NCI-H2081 treated with DMSO at 0.1 percent for 48 hours (cell line): ENCODE results near the gene SF3B3.

Experiments used
- DNase-seq: peaks from one replicate; lab custom pipeline; 2025; lab: John Stamatoyannopoulos, UW

The SF3B3 gene

GRCh38 chr16:70523743-70524398 is at the start of gene SF3B3:
Gene SF3B3, plus strand, starts transcription at chr16:70523816. Its CDS starts 2,841 bp downstream, at chr16:70526657.
- DNase-seq, result no peak

DNA sequence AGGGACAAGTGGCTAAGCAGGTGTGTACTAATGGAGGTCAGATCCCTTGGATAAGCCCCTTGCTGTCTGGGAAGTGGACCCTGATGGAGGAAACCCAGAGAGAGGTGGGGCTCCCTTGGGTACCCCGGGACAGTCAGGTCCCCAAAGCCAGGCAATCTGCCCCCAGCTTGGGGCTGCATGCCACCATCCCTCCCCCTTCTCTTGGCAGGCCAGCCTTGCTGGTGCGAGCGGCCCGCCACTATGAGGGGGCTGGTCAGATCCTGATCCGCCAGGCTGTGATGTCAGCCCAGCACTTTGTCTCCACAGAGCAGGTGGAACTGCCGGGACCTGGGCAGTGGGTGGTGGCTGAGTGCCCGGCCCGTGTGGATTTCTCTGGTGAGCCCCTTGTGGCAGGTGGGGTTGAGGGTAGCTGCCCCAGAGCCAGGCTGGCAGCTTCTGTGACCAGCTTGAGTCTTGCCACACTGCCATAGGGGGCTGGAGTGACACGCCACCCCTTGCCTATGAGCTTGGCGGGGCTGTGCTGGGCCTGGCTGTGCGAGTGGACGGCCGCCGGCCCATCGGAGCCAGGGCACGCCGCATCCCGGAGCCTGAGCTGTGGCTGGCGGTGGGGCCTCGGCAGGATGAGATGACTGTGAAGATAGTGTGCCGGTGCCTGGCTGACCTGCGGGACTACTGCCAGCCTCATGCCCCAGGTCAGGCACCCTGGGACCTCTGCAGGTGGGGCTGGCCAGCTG is 49.1 kb upstream of the SF3B3 start:
- DNase-seq, result no peak

DNA sequence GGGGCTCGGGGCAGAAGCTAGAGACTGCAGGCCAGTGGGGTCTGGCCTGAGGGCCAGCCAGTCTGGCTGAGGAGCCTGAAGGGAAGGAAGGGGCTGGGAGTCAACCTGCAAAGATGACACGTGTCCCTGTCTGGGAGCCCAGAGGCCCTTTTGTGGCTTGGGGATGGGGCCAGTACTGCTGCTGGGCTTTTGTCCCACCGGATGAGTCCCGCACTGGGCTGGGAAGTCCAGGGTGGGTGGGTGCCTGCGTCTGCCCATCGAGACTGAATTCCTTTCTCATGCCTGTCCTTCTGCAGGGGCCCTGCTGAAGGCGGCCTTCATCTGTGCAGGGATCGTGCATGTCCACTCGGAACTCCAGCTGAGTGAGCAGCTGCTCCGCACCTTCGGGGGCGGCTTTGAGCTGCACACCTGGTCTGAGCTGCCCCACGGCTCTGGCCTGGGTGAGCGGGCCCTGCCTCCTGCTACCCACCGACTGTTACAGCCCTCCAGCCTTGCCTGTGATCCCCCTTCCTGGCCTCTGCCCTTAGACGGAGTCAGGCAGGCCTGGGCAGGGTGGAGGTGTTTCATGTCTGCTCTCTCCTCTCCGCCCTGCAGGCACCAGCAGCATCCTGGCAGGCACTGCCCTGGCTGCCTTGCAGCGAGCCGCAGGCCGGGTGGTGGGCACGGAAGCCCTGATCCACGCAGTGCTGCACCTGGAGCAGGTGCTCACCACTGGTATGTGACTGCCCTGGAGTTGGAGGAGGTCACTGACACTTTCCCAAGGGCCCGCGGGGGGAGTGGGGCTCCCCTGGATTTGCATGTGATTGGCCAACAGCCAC is 48.4 kb upstream of the SF3B3 start:
- no peak for DNase-seq

GRCh38 chr16:70476272-70477020 is 47.2 kb upstream of the SF3B3 start:
- DNase-seq, result no peak

- DNase-seq, result no peak
These were observed 45.4 kb upstream of the SF3B3 start for GRCh38 chr16:70478169-70478568.

DNA sequence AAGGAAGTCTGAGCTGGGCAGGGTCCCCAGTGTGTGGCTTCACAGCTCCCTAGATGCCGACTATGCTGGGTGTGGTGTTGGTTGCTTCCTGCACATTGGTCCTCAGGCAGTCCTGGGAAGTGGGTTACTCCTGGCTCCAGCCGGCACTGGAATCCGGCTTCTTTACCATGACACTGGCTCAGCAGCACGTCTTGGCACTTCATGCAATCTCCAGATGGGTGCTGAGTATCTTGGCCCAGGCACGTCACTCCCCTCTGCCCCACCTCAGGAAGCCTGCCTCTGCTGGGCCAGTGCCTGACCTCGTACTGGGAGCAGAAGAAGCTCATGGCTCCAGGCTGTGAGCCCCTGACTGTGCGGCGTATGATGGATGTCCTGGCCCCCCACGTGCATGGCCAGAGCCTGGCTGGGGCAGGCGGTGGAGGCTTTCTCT is 44.7 kb upstream of the SF3B3 start:
- DNase-seq, result no peak

- DNase-seq, result no peak
These were observed 43.2 kb upstream of the SF3B3 start for GRCh38 chr16:70480127-70481105.

DNA sequence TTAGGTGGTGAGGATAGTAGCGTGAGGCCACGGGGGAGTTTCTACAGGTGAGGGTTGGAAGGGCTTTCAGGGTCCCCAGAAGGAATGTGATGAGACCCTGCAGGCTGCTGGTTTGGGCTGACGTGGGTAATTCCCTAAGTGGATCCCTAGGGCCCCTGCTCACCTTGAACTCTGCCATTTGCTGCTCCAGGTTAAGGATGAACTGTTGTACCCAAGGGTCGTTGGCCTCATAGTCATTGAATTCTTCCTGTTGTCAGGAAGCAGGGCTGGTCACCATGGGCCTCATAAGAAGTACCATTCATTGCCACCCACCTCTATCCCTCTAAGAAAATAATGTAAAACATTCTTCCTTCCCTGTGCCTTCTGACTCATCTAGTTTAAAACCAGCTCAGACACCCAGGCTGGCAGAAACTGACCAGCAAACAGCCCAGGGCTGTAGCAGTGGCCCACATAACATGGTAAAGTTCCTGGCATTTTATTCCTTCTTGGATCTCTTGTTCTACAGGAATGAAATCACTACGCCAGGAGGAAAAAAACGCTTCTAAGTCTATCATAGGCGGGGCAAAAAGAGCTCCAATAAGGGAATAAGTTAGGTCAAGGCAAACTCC is 41.6 kb upstream of the SF3B3 start:
- DNase-seq, result no peak

DNA sequence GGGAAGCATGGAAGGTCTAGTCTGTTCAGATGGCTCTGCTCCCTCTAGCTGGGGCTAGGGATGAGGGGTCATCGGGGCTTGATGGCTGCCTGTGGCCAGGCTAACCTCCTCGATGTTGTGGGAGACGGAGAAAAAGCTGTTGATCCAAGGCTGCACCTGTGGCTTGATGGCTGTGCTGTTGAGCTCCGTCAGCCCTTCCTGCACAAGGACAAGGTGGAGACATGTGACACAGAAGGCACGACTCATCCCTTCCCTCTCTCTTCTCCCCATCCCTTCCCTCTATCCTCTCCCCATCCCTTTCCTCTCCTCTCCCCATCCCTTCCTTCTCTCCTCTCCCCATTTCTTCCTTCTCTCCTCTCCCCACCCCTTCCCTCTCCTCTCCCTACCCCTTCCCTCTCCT is 41.0 kb upstream of the SF3B3 start:
- DNase-seq, result no peak

GRCh38 chr16:70483426-70483825 is 40.2 kb upstream of the SF3B3 start:
- DNase-seq, result no peak

DNA sequence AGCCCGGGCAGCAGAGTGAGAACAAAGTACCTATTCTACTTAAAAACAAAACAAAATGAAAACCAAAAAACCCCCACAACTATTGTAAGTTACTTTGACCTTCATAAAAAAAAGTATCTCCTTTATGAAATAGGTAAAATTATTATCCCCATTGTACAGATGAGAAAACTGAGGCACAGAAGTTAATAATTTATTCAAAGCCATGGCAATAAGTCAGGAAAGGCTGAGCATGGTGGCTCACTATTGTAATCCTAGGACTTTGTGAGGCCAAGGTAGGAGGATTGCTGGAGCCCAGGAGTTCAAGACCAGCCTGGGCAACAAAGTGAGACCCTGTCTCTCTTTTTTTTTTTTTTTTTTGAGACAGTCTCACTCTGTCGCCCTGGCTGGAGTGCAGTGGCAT is 38.7 kb upstream of the SF3B3 start:
- no peak for DNase-seq

DNA sequence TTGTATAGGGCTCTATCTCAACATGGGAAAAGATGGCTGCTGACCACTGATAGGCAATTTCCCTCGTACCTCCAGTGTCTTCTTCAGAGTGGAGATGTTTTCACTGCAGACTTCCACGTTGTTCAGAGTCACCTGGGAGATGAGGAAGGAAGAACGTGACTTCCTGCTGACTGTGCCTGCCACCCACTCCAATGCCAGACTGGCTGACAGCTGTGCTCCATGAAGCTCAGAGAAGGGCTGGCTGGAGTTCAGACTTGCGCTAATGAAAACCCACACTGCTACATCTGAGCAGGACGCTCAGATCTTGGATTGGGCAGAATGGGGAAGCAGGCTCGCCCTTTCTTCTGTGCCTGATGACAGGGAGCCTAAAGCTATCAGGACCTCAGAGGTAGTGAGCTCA is 33.4 kb upstream of the SF3B3 start:
- DNase-seq, result no peak

DNA sequence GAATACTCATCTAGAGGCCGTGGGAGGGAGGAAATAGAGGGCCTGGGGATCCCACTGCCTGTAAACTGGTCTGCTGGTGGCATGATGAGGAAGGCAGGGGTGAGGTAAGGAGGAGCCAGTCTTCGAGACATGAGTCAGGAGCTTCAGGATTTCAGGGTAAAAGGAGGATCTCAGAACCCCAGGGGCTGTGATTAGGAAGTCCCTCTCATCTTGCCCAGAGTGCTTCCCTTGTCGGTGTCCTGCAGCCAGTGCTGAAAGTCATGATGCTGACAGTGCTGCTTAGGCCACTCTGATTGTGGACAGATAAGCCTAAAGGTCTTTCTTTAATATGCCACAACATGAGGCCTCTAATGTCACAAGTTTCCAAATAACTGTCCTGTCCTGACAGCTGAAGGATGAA is 29.8 kb upstream of the SF3B3 start:
- no peak for DNase-seq

DNA sequence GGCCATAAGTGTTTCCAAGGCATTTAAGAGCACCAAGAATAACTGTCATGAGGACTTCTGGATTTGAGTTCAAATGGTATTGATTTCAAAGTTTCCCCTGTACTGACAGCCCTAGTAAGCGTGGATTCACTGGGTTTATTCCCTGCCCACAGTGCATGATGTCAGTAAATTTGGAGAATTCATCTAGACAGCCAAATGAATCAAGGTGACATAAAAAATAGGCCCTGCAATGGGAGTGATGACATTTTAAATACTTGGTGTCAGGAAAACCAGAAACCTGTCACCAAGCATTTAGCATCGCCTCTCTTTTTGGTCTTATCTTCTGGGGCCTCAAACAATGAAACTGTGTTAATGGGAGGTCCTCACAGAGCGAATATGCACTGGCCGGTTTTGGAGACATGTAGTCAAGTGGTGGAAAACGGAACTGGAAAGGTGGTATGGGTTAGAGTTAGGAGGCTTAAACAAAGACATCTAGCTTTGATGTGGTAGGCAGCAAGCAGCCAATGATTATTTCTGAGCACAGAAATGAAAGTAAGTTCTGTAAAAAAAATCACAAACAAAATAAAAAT is 29.3 kb upstream of the SF3B3 start:
- no peak for DNase-seq

GRCh38 chr16:70494777-70495176 is 28.8 kb upstream of the SF3B3 start:
- DNase-seq, result no peak

GRCh38 chr16:70495425-70496182 is 28.0 kb upstream of the SF3B3 start:
- no peak for DNase-seq

- no peak for DNase-seq
These were observed 27.1 kb upstream of the SF3B3 start for GRCh38 chr16:70496513-70496912.

GRCh38 chr16:70508752-70509151 is 14.9 kb upstream of the SF3B3 start:
- no peak for DNase-seq

DNA sequence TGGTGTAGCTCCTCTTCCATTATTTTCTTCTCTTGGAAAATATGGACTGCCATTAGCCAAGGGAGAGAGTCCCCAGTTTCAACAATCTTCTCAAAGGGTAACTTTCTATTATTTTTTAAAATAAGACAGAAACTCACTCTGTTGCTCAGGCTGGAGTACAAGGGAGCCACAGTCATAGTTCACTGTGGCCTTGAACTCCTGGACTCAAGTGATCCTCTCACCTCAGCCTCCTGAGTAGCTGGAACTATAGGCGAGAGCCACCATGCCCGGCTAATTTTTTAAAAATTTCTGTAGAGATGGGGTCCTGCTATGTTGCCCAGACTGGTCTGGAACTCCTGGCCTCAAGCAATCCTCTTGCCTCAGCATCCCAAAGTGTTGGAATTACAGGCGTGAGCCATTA is 13.4 kb upstream of the SF3B3 start:
- no peak for DNase-seq
